Thyroid gland (tissue), 4 donors: ENCODE results near the gene ORC6.

Experiments used
- CTCF ChIP-seq, 6 experiments: fragments of 200-600 bp in 3 of 6; fragments of 450-650 bp in 3 of 6; sonication (generic) in 3 of 6; IDR thresholded peaks; one replicate each; pipeline ENCODE4 v1.5.1; 2016 to 2019; ENCODE audit warnings: antibody characterized with exemption in 6 of 6, mild to moderate bottlenecking in 2 of 6, inconsistent platforms in 1 of 6, moderate library complexity in 1 of 6
- POLR2A ChIP-seq, 2 donors: fragments of 450-650 bp; IDR thresholded peaks; one replicate each; pipeline ENCODE4 v1.6.1; 2017; ENCODE audit warnings: antibody characterized with exemption in 2 of 2, mild to moderate bottlenecking in 2 of 2, moderate library complexity in 1 of 2

GRCh38 chr16:46715769-46716305 lies 26.4 kb downstream of the ORC6 start:
- TF ChIP-seq CTCF (IDR thresholded peaks at IDR 0.05) (no peak), POLR2A (IDR thresholded peaks at IDR 0.05) (no peak)
